ENCODE results near the gene SNX32.

SNX32 gene

GRCh38 chr11:65833297-65834030 lies at the start of gene SNX32:
Gene SNX32 (plus strand): TSS chr11:65833963. CDS start chr11:65834066, 103 bp downstream.
- DNase-seq (ENCODE audit: low read depth, low spot score), result peak; percentile 76

- DNase-seq (ENCODE audit: low read depth, low spot score), result no peak
These were observed 48.3 kb upstream of the SNX32 start for GRCh38 chr11:65785319-65786007.

- no peak for DNase-seq (ENCODE audit: low read depth, low spot score)
These were observed 47.6 kb upstream of the SNX32 start for GRCh38 chr11:65786008-65786785.

GRCh38 chr11:65786786-65787636 lies 46.8 kb upstream of the SNX32 start, which contains the start of gene OVOL1:
Gene OVOL1 (plus strand): TSS chr11:65787063. CDS start chr11:65787374, 311 bp downstream.
- no peak for DNase-seq (ENCODE audit: low read depth, low spot score)

GRCh38 chr11:65787649-65788622 lies 45.8 kb upstream of the SNX32 start:
- DNase-seq (ENCODE audit: low read depth, low spot score), result no peak

- no peak for DNase-seq (ENCODE audit: low read depth, low spot score)
These were observed 44.9 kb upstream of the SNX32 start for GRCh38 chr11:65788821-65789220.

GRCh38 chr11:65789230-65790103 lies 44.3 kb upstream of the SNX32 start:
- DNase-seq (ENCODE audit: low read depth, low spot score), result no peak

GRCh38 chr11:65790104-65790901 lies 43.5 kb upstream of the SNX32 start:
- no peak for DNase-seq (ENCODE audit: low read depth, low spot score)

GRCh38 chr11:65790902-65791650 lies 42.7 kb upstream of the SNX32 start:
- no peak for DNase-seq (ENCODE audit: low read depth, low spot score)

- no peak for DNase-seq (ENCODE audit: low read depth, low spot score)
These were observed 42.0 kb upstream of the SNX32 start for GRCh38 chr11:65791719-65792213.

- DNase-seq (ENCODE audit: low read depth, low spot score), result no peak
These were observed 41.3 kb upstream of the SNX32 start for GRCh38 chr11:65792456-65792855.

- no peak for DNase-seq (ENCODE audit: low read depth, low spot score)
These were observed 40.6 kb upstream of the SNX32 start for GRCh38 chr11:65793144-65793581.

- DNase-seq (ENCODE audit: low read depth, low spot score), result no peak
These were observed 40.0 kb upstream of the SNX32 start for GRCh38 chr11:65793625-65794400.

- DNase-seq (ENCODE audit: low read depth, low spot score), result no peak
These were observed 38.9 kb upstream of the SNX32 start for GRCh38 chr11:65794570-65795510.

All from iPS DF 19.7 (cell line).